Breast epithelium (tissue), 4 donors: Measurements from ENCODE around the gene GREB1. TPM values are rescaled to one million over a fixed set of nuclear protein-coding genes. Genes with fewer than 3 reads are reported as not detected.

ENCODE experiments used
- DNase-seq, 2 donors: peaks; one replicate each; pipeline ENCODE4 v3.0.0-alpha.2; 2019; ENCODE audit warnings: low spot score in 2 of 2
- H3K27ac ChIP-seq, 2 donors: fragments of 200-600 bp; sonication (generic) in 1 of 2; one replicate each; pipeline ENCODE4 v1.5.1; 2016 to 2019; ENCODE audit warnings: mild to moderate bottlenecking in 1 of 2
- H3K27me3 ChIP-seq, 2 donors: fragments of 200-600 bp; sonication (generic) in 1 of 2; one replicate each; pipeline versions ENCODE4 v1.5.1 to v1.6.0; 2017 to 2019; ENCODE audit warnings: control low read depth in 1 of 2, mild to moderate bottlenecking in 1 of 2
- H3K36me3 ChIP-seq: fragments of 200-600 bp; one replicate; pipeline ENCODE4 v1.5.1; 2019
- H3K4me1 ChIP-seq, 2 donors: fragments of 200-600 bp; sonication (generic); one replicate each; pipeline ENCODE4 v1.5.1; 2016 to 2019; ENCODE audit warnings: control low read depth in 1 of 2
- H3K4me3 ChIP-seq, 3 donors: fragments of 200-600 bp; sonication (generic); 1 replicate in 2 of 3; 2 replicates in 1 of 3; pipeline ENCODE4 v1.5.1; 2016 to 2019; ENCODE audit warnings: mild to moderate bottlenecking in 3 of 3, moderate library complexity in 2 of 3
- H3K9me3 ChIP-seq, 2 donors: fragments of 200-600 bp; sonication (generic) in 1 of 2; one replicate each; pipeline ENCODE4 v1.5.1; 2016 to 2019; ENCODE audit warnings: control low read depth in 1 of 2
- POLR2A ChIP-seq: fragments of 450-650 bp; IDR thresholded peaks from one replicate; pipeline ENCODE4 v1.6.1; 2016; ENCODE audit warnings: antibody characterized with exemption, mild to moderate bottlenecking, moderate library complexity
- POLR2AphosphoS5 ChIP-seq, 3 donors: sonication (generic); formaldehyde crosslinking; IDR thresholded peaks; one replicate each; pipeline ENCODE4 v1.6.1; 2017; ENCODE audit warnings: antibody characterized with exemption in 3 of 3
- intact Hi-C: fragments of 100-400 bp; cut with DNase I; formaldehyde crosslinking; loops from one replicate; pipeline ENCODE4 v1.15.1; 2023; ENCODE audit warnings: low total_unique reads
- total RNA-seq, 3 donors: library from RNA; depleted of rRNA; stranded (reverse); fragments of >200 nt; gene quantifications; one replicate each; pipeline ENCODE4 v1.1.0, GENCODE V29; 2016
- TF ChIP-seq, protein P1 (sequence below), 3 donors: fragments of 450-650 bp; IDR thresholded peaks; one replicate each; pipeline ENCODE4 v1.5.1; 2016 to 2017; ENCODE audit warnings: antibody characterized with exemption in 3 of 3, mild to moderate bottlenecking in 3 of 3, moderate library complexity in 3 of 3

The GREB1 gene
- total RNA-seq, 3 donors from 2014 or later = 5.4 to 83.6 (median 42.9) TPM

DNA sequence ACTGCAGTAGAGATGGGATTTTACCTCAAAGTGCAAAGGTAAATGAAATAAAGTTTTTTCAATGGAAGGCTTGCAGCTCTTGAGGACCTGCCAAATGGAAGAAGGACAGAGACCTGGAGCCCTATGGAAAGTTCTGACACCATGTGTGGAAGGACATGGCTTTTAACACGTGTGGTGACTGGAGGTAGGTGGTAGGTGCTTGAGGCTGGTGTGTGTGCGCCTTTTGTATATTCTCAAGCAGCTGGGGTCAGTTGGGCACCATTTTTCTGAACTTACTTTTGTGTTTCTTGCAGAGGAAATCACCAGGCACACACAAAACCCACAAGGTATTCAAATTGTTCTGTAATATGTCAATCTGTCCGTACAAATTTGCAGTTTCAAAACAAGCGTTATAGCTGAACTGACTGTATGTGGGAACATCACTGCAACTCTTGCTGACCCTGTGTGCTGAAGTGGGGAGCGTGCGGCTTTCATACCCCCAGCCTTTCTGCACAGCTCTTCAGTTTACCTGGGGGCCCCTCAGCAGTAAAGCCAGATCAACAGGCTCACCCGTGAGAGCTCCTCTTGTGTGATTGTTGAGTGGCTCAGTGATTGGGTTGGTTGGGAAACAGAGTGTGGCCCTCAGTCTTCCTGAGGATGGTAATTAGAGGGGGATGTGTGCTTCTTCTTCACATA, 363 bp downstream of the GREB1 start:
- Histone ChIP-seq H3K36me3 (no peaks in the 10 kb centered on the region), H3K4me3 (no peak overlapping the region), H3K27ac (no peak overlapping the region), H3K27me3 (no peaks in the 10 kb centered on the region), H3K9me3 (no peaks in the 10 kb centered on the region), H3K4me1 (no peaks in the 10 kb centered on the region)
- DNase-seq = peak in 1 of 2 donors; percentile 2
- TF ChIP-seq POLR2A (no peak), POLR2AphosphoS5 (IDR thresholded peaks at IDR 0.05) (no peak)
- TF ChIP-seq, protein P1, sequence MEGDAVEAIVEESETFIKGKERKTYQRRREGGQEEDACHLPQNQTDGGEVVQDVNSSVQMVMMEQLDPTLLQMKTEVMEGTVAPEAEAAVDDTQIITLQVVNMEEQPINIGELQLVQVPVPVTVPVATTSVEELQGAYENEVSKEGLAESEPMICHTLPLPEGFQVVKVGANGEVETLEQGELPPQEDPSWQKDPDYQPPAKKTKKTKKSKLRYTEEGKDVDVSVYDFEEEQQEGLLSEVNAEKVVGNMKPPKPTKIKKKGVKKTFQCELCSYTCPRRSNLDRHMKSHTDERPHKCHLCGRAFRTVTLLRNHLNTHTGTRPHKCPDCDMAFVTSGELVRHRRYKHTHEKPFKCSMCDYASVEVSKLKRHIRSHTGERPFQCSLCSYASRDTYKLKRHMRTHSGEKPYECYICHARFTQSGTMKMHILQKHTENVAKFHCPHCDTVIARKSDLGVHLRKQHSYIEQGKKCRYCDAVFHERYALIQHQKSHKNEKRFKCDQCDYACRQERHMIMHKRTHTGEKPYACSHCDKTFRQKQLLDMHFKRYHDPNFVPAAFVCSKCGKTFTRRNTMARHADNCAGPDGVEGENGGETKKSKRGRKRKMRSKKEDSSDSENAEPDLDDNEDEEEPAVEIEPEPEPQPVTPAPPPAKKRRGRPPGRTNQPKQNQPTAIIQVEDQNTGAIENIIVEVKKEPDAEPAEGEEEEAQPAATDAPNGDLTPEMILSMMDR (IDR thresholded peaks at IDR 0.05) = no peak
- intact Hi-C loops = loop anchor here (10.0 kb wide), 1 partner anchor 81 kb away; no protein-coding TSS in a partner anchor

DNA sequence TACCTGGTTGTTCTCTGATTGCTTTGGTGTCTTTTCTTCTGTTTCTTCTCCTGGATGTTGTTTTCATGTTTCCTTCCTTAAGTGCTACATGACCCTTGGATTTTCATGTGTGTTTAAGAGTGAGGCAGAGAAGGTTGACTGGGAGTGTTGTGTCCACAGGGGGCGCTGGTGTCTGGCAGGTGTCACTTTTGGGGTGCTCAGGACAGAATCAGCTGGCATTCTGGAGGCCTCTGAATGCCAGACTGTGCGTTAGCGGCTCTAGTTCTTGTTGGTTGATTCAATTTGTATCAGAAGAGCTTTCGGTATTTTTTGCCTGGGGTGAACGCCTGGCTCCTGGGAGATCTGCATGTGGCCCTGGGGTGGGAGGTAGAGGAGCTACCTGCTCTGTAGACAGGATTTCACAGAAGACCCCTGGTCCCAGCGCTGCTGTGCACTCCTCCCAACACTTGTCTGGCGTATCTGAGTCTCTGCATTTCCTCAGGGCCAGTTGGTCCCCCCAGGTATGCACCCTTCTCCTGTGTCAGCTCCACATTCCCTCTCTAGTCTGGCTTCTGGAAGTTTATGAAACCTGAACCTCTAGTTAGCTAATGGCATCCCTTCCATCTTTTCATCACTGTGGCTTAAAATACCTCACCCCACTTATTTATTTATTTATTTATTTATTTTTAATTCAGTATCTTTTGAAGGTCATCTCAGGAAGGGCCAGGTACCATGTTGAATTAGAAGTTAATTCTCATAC, 1.1 kb downstream of the GREB1 start:
- intact Hi-C loops = loop anchor here (10.0 kb wide), 1 partner anchor 80 kb away; no protein-coding TSS in a partner anchor
- H3K27me3 ChIP-seq = no peaks in the 10 kb centered on the region
- peak in 1 of 2 donors; percentile 7 for DNase-seq
- no peak overlapping the region for H3K27ac ChIP-seq
- no peak overlapping the region for H3K4me3 ChIP-seq
- no peaks in the 10 kb centered on the region for H3K4me1 ChIP-seq
- no peaks in the 10 kb centered on the region for H3K36me3 ChIP-seq
- no peaks in the 10 kb centered on the region for H3K9me3 ChIP-seq
- TF ChIP-seq POLR2AphosphoS5 (IDR thresholded peaks at IDR 0.05) = no peak

DNA sequence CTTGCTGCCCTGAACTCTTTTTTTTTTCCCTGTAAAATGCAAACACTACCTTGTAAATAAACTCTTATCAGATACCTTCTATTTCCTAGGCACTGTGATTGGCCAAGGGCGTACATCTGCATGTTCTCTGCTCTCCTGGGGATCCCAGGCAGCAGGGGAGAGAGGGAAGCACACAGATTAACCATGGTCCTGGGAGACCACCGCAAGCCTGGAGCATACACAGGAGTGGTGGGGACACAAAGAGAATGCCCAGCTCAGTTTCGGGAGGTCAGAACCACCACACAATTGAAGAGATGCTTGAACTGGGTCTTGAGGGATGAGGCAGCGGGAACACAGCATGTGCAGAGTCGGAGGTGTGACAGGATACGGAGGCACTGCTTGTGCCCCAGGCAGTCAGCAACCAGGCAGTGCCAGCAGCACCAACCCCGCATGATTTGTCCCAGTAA, 2.1 kb downstream of the GREB1 start:
- Histone ChIP-seq H3K27me3 (no peaks in the 10 kb centered on the region), H3K36me3 (no peaks in the 10 kb centered on the region), H3K4me3 (no peak overlapping the region), H3K9me3 (no peaks in the 10 kb centered on the region), H3K4me1 (no peaks in the 10 kb centered on the region), H3K27ac (peak overlapping the region in 1 of 2 donors; percentile 4)
- intact Hi-C loops = loop anchor here (10.0 kb wide), 1 partner anchor 79 kb away; no protein-coding TSS in a partner anchor
- DNase-seq = peak in 1 of 2 donors; percentile 15
- no peak for TF ChIP-seq POLR2A
- no peak for TF ChIP-seq POLR2AphosphoS5 (IDR thresholded peaks at IDR 0.05)
- TF ChIP-seq, protein P1 (IDR thresholded peaks at IDR 0.05) = no peak

DNA sequence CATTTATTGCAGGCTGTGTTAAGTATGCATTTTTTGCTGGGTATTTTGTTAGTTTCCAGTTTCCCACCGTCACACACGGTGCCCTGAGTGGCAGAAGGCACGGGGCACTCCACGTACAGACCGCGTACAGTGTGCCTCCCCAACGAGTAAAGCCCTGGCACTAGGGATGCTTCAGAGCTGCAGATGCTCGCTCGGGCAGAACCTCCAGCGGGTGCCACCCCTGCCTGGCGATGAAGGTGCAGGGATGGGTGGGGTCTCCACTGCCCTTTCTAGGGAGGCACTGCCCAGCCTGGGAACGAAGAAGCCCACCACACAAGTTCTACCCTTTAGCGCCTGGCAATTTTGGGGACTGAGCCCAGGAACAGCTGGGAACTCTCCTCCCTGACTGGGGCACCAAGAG, 4.1 kb downstream of the GREB1 start:
- intact Hi-C loops = loop anchor here (10.0 kb wide), 1 partner anchor 77 kb away; no protein-coding TSS in a partner anchor
- Histone ChIP-seq H3K4me1 (no peaks in the 10 kb centered on the region), H3K27ac (no peak overlapping the region), H3K9me3 (no peaks in the 10 kb centered on the region), H3K27me3 (no peaks in the 10 kb centered on the region), H3K4me3 (no peak overlapping the region), H3K36me3 (no peaks in the 10 kb centered on the region)
- peak in 1 of 2 donors; percentile 3 for DNase-seq
- no peak for TF ChIP-seq POLR2AphosphoS5 (IDR thresholded peaks at IDR 0.05)
- TF ChIP-seq, protein P1 (IDR thresholded peaks at IDR 0.05) = no peak
- TF ChIP-seq POLR2A = no peak

DNA sequence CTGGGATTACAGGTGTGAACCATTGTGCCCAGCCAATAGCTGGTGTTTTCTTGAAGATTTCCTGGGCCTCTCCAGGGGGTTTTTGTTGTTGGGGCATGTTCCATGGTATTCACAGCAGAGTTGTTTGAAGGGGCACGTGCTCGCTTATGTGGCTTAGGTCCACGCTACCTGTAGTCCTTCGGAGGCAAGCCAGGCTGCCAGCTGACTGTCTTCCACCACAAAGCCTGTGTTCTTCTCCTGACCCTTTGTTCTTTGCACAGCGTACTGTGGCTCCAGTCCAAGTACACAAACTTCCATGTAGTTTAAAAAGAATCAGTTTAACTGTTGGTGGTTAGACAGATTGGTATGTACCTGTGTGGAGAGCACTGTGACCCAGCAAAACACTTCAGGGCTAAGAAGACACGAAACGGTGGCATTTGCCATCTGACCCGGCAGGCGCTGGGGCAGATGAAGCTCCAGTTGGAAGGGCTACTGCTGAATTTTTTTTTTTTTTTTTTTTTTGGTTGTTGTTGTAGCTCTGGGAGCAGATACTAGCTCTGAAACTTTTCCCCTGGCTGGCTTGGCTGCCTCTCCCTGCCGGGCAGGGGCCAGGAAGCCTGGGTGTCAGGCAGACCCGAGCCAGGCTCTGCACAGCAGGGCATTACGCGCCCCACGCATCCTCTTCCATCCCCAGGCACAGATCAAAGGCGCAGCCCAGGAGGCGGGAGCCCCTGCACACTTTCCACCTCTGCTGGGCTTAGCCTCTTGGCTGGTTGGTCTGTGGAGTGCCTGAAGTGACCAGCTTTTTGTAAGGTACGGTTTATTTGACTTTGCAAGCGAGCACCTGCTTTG, 5.7 kb downstream of the GREB1 start:
- peak; percentile 71 to 76 for DNase-seq
- H3K9me3 ChIP-seq = no peaks in the 10 kb centered on the region
- TF ChIP-seq POLR2AphosphoS5 (IDR thresholded peaks at IDR 0.05) = peak in 2 of 3 donors; percentile 35 to 38
- TF ChIP-seq, protein P1 (IDR thresholded peaks at IDR 0.05) = no peak
- TF ChIP-seq POLR2A = no peak
- H3K27me3 ChIP-seq = no peaks in the 10 kb centered on the region
- peak overlapping the region; percentile 54 to 60 for H3K27ac ChIP-seq
- intact Hi-C loops = loop anchor here (10.0 kb wide), 1 partner anchor 75 kb away; no protein-coding TSS in a partner anchor
- no peaks in the 10 kb centered on the region for H3K36me3 ChIP-seq
- peak overlapping the region; percentile 4 to 41 (median 37) for H3K4me3 ChIP-seq
- no peaks in the 10 kb centered on the region for H3K4me1 ChIP-seq
